Caco-2 (cell line): ENCODE data around the gene FBXO48. TPM values are rescaled to one million over a fixed set of nuclear protein-coding genes. Genes with fewer than 3 reads are reported as not detected.

ENCODE experiments used
- BruUV-seq: library from RNA; stranded (reverse); fragments of 400-500 nt; replicated peaks from 2 replicates; lab custom pipeline; 2021; lab: Mats Ljungman, UMichigan
- CTCF ChIA-PET: fragments of 300-600 bp; sonication (Branson Sonifier 250); formaldehyde crosslinking; loops from one replicate; lab custom pipeline; 2022; ENCODE audit warnings: antibody characterized with exemption; lab: Charles Lee
- POLR2A ChIA-PET: fragments of 300-600 bp; sonication (Branson Sonifier 250); formaldehyde crosslinking; loops from one replicate; lab custom pipeline; 2022; ENCODE audit warnings: antibody characterized with exemption; lab: Charles Lee
- DNase-seq, 2 experiments: peaks; one replicate each; pipeline versions ENCODE4 v3.0.0 to v3.0.0-alpha.2; 2020 to 2022
- H3K27me3 ChIP-seq: replicated peaks from 2 replicates; pipeline ENCODE4 v1.6.0; 2011; ENCODE audit warnings: low read length; ENCODE audit not compliant: control insufficient read depth, insufficient read depth
- H3K36me3 ChIP-seq: 2 replicates; pipeline ENCODE4 v1.5.1; 2011; ENCODE audit warnings: low read length; ENCODE audit not compliant: control insufficient read depth, insufficient read depth
- H3K4me1 ChIP-seq: fragments of 250-450 bp; sonication (Bioruptor Pico); 2 replicates; pipeline ENCODE4 v1.5.1; 2020; ENCODE audit warnings: mild to moderate bottlenecking
- H3K4me3 ChIP-seq: 2 replicates; pipeline ENCODE4 v1.5.1; 2011; ENCODE audit warnings: low read depth, mild to moderate bottlenecking, control low read depth, low read length
- H3K9me3 ChIP-seq: fragments of 250-450 bp; sonication (Bioruptor Pico); 2 replicates; pipeline ENCODE4 v1.5.1; 2020; ENCODE audit warnings: mild to moderate bottlenecking, moderate library complexity
- H3K27ac Mint-ChIP-seq: one replicate; pipeline ENCODE4 v1.8.0; 2022; ENCODE audit warnings: mixed read lengths; ENCODE audit not compliant: unreplicated experiment
- H3K27me3 Mint-ChIP-seq: one replicate; pipeline ENCODE4 v1.8.0; 2022; ENCODE audit warnings: mixed read lengths; ENCODE audit not compliant: insufficient read depth, unreplicated experiment
- H3K36me3 Mint-ChIP-seq: one replicate; pipeline ENCODE4 v1.8.0; 2022; ENCODE audit warnings: mild to moderate bottlenecking, mixed read lengths; ENCODE audit not compliant: insufficient read depth, unreplicated experiment
- H3K4me1 Mint-ChIP-seq: one replicate; pipeline ENCODE4 v1.8.0; 2022; ENCODE audit warnings: low read depth, mixed read lengths; ENCODE audit not compliant: unreplicated experiment
- H3K4me3 Mint-ChIP-seq: one replicate; pipeline ENCODE4 v1.8.0; 2022; ENCODE audit warnings: mild to moderate bottlenecking, moderate library complexity, mixed read lengths; ENCODE audit not compliant: unreplicated experiment
- H3K9me3 Mint-ChIP-seq: one replicate; pipeline ENCODE4 v1.8.0; 2022; ENCODE audit warnings: mixed read lengths; ENCODE audit not compliant: unreplicated experiment
- CTCF ChIP-seq, 2 experiments: fragments of 200-600 bp in 1 of 2; IDR thresholded peaks; 1 replicate in 1 of 2; 2 replicates in 1 of 2; pipeline versions ENCODE4 v1.5.1 to v1.8.0; 2011 to 2022; ENCODE audit warnings: antibody characterized with exemption in 1 of 2, control low read depth in 1 of 2, inconsistent platforms in 1 of 2, low read depth in 1 of 2, low read length in 1 of 2, mild to moderate bottlenecking in 1 of 2, moderate library complexity in 1 of 2; ENCODE audit not compliant: insufficient read depth in 1 of 2, severe bottlenecking in 1 of 2, unreplicated experiment in 1 of 2
- intact Hi-C: fragments of 100-400 bp; cut with micrococcal nuclease; formaldehyde crosslinking; loops from one replicate; pipeline ENCODE4 v1.10.0; 2022; ENCODE audit not compliant: unreplicated experiment
- total RNA-seq: library from RNA; stranded (reverse); gene quantifications from 2 replicates; pipeline ENCODE4 v1.2.3, GENCODE V29; 2022

The FBXO48 gene
- total RNA-seq, 1 experiment from 2014 or later, result 1.2 TPM

GRCh38 chr2:68411397-68412126, 55.5 kb downstream of the FBXO48 start:
- Histone ChIP-seq H3K4me3 (no peak overlapping the region), H3K9me3 (no peaks in the 10 kb centered on the region), H3K4me1 (no peaks in the 10 kb centered on the region), H3K27me3 (no peaks in the 10 kb centered on the region; the same call in 1 of the 2 replicates), H3K36me3 (no peaks in the 10 kb centered on the region)
- no peaks in the 10 kb centered on the region for H3K4me1 Mint-ChIP-seq
- no TSS peak for BruUV-seq
- ChIA-PET POLR2A (no interaction called here), CTCF (no interaction called here)
- TF ChIP-seq CTCF (IDR thresholded peaks at IDR 0.05; ENCODE audit: insufficient read depth in 1 of 2, low read depth in 1 of 2, low read length in 1 of 2, severe bottlenecking in 1 of 2, unreplicated experiment in 1 of 2), result no peak
- H3K27me3 Mint-ChIP-seq, result peaks cover 26% of the 10 kb centered on the region
- no peak overlapping the region for H3K27ac Mint-ChIP-seq
- DNase-seq, result no peak
- intact Hi-C loops, result no loop called here
- H3K9me3 Mint-ChIP-seq, result peaks cover 15% of the 10 kb centered on the region
- H3K36me3 Mint-ChIP-seq, result no peaks in the 10 kb centered on the region
- H3K4me3 Mint-ChIP-seq, result no peak overlapping the region

Other genes with a start within 250 kb of the FBXO48 start
- 70.9 and 71.6 TPM in 2 replicates for gene PPP3R1, start 214.8 kb downstream of the FBXO48 start, total RNA-seq
- not detected in 2 replicates for gene CNRIP1, start 147.3 kb downstream of the FBXO48 start, total RNA-seq
- gene PLEK, start 102.0 kb downstream of the FBXO48 start, total RNA-seq, result not detected in 2 replicates
- gene APLF, start 291 bp upstream of the FBXO48 start, total RNA-seq, result 3.9 and 4.0 TPM in 2 replicates
- gene PROKR1, start 176.3 kb upstream of the FBXO48 start, total RNA-seq, result 0.09 TPM in 1 of 2 replicates, not detected in the other